Measurements from ENCODE around the gene BTG1. TPM values are rescaled to one million over a fixed set of nuclear protein-coding genes. Genes with fewer than 3 reads are reported as not detected.

BTG1 gene
- total RNA-seq, 1 donor from 2014 or later: 63.7 TPM

- Histone ChIP-seq H3K79me2 (ENCODE audit: insufficient read depth, low read length) (no peaks in the 10 kb centered on the region), H3K4me3 (ENCODE audit: insufficient read depth, low read depth, low read length) (no peak overlapping the region), H3K9me3 (ENCODE audit: insufficient read depth, low read depth, low read length) (no peaks in the 10 kb centered on the region), H3K27me3 (ENCODE audit: insufficient read depth, low read length) (no peaks in the 10 kb centered on the region), H3K36me3 (ENCODE audit: insufficient read depth, low read length) (no peaks in the 10 kb centered on the region), H3K9ac (ENCODE audit: low read length) (no peak overlapping the region), H4K20me1 (ENCODE audit: insufficient read depth, low read length) (no peaks in the 10 kb centered on the region), H3K4me1 (ENCODE audit: insufficient read depth, low read length) (no peaks in the 10 kb centered on the region), H3K27ac (ENCODE audit: low read depth, low read length) (no peak overlapping the region), H2AFZ (ENCODE audit: low read depth, low read length) (no peak overlapping the region), H3K4me2 (ENCODE audit: low read length) (no peak overlapping the region)
- no peaks in the 10 kb centered on the region for H3K27me3 Mint-ChIP-seq (ENCODE audit: low read depth, unreplicated experiment)
- TF ChIP-seq EZH2 (IDR thresholded peaks at IDR 0.05; ENCODE audit: insufficient read depth, low read length) (no peak), CTCF (IDR thresholded peaks at IDR 0.05; ENCODE audit: insufficient read depth, low read depth, low read length) (no peak)
- H3K36me3 Mint-ChIP-seq (ENCODE audit: low read depth, unreplicated experiment): no peaks in the 10 kb centered on the region
- H3K9me3 Mint-ChIP-seq (ENCODE audit: unreplicated experiment): peaks cover 2% of the 10 kb centered on the region
- DNase-seq (ENCODE audit: low read depth) (no peak), FAIRE-seq (no peak)
- no peak overlapping the region for H3K27ac Mint-ChIP-seq (ENCODE audit: unreplicated experiment)
- H3K4me3 Mint-ChIP-seq (ENCODE audit: unreplicated experiment): no peak overlapping the region
- H3K4me1 Mint-ChIP-seq (ENCODE audit: low read depth, unreplicated experiment): no peaks in the 10 kb centered on the region
Observed at GRCh38 chr12:92175961-92176360, 30.3 kb upstream of the BTG1 start.

GRCh38 chr12:92170050-92170449, 24.4 kb upstream of the BTG1 start:
- no peak overlapping the region for H3K4me3 Mint-ChIP-seq (ENCODE audit: unreplicated experiment)
- Histone ChIP-seq H3K4me2 (ENCODE audit: low read length) (no peak overlapping the region), H3K27ac (ENCODE audit: low read depth, low read length) (no peak overlapping the region), H3K9me3 (ENCODE audit: insufficient read depth, low read depth, low read length) (no peaks in the 10 kb centered on the region), H3K4me3 (ENCODE audit: insufficient read depth, low read depth, low read length) (no peak overlapping the region), H3K27me3 (ENCODE audit: insufficient read depth, low read length) (no peaks in the 10 kb centered on the region), H3K79me2 (ENCODE audit: insufficient read depth, low read length) (no peaks in the 10 kb centered on the region), H2AFZ (ENCODE audit: low read depth, low read length) (no peak overlapping the region), H3K36me3 (ENCODE audit: insufficient read depth, low read length) (no peaks in the 10 kb centered on the region), H4K20me1 (ENCODE audit: insufficient read depth, low read length) (no peaks in the 10 kb centered on the region), H3K9ac (ENCODE audit: low read length) (no peak overlapping the region), H3K4me1 (ENCODE audit: insufficient read depth, low read length) (no peaks in the 10 kb centered on the region)
- no peaks in the 10 kb centered on the region for H3K4me1 Mint-ChIP-seq (ENCODE audit: low read depth, unreplicated experiment)
- no peaks in the 10 kb centered on the region for H3K27me3 Mint-ChIP-seq (ENCODE audit: low read depth, unreplicated experiment)
- DNase-seq (ENCODE audit: low read depth) (no peak), FAIRE-seq (no peak)
- H3K27ac Mint-ChIP-seq (ENCODE audit: unreplicated experiment): no peak overlapping the region
- no peaks in the 10 kb centered on the region for H3K36me3 Mint-ChIP-seq (ENCODE audit: low read depth, unreplicated experiment)
- no peak for TF ChIP-seq CTCF (IDR thresholded peaks at IDR 0.05; ENCODE audit: insufficient read depth, low read depth, low read length)
- TF ChIP-seq EZH2 (IDR thresholded peaks at IDR 0.05; ENCODE audit: insufficient read depth, low read length): no peak
- H3K9me3 Mint-ChIP-seq (ENCODE audit: unreplicated experiment): no peaks in the 10 kb centered on the region

- no peaks in the 10 kb centered on the region for H3K4me1 Mint-ChIP-seq (ENCODE audit: low read depth, unreplicated experiment)
- no peak for TF ChIP-seq CTCF (IDR thresholded peaks at IDR 0.05; ENCODE audit: insufficient read depth, low read depth, low read length)
- no peak for TF ChIP-seq EZH2 (IDR thresholded peaks at IDR 0.05; ENCODE audit: insufficient read depth, low read length)
Observed at GRCh38 chr12:92167075-92167474, 21.4 kb upstream of the BTG1 start.

More at GRCh38 chr12:92167075-92167474, 21.4 kb upstream of the BTG1 start:
- DNase-seq (ENCODE audit: low read depth) (no peak), FAIRE-seq (no peak)
- Histone ChIP-seq H3K27me3 (ENCODE audit: insufficient read depth, low read length) (no peaks in the 10 kb centered on the region), H3K4me3 (ENCODE audit: insufficient read depth, low read depth, low read length) (no peak overlapping the region), H3K79me2 (ENCODE audit: insufficient read depth, low read length) (no peaks in the 10 kb centered on the region), H3K4me1 (ENCODE audit: insufficient read depth, low read length) (no peaks in the 10 kb centered on the region), H3K4me2 (ENCODE audit: low read length) (no peak overlapping the region), H4K20me1 (ENCODE audit: insufficient read depth, low read length) (no peaks in the 10 kb centered on the region), H3K27ac (ENCODE audit: low read depth, low read length) (no peak overlapping the region), H3K9me3 (ENCODE audit: insufficient read depth, low read depth, low read length) (no peaks in the 10 kb centered on the region), H2AFZ (ENCODE audit: low read depth, low read length) (no peak overlapping the region), H3K36me3 (ENCODE audit: insufficient read depth, low read length) (no peaks in the 10 kb centered on the region), H3K9ac (ENCODE audit: low read length) (no peak overlapping the region)
- Mint-ChIP-seq H3K27ac (ENCODE audit: unreplicated experiment) (no peak overlapping the region), H3K27me3 (ENCODE audit: low read depth, unreplicated experiment) (no peaks in the 10 kb centered on the region), H3K36me3 (ENCODE audit: low read depth, unreplicated experiment) (no peaks in the 10 kb centered on the region), H3K9me3 (ENCODE audit: unreplicated experiment) (no peaks in the 10 kb centered on the region), H3K4me3 (ENCODE audit: unreplicated experiment) (no peak overlapping the region)
